Effector CD8-positive, alpha-beta T cell (primary cell): Measurements from ENCODE around the gene JAML.
"Not testable (repeated sequence)": the region's sequence is repeated elsewhere in the genome, so short reads cannot be mapped to it uniquely, and the experiment has no call there.

Experiments used
- DNase-seq: peaks from one replicate; lab custom pipeline; 2025; lab: John Stamatoyannopoulos, UW

JAML gene

DNA sequence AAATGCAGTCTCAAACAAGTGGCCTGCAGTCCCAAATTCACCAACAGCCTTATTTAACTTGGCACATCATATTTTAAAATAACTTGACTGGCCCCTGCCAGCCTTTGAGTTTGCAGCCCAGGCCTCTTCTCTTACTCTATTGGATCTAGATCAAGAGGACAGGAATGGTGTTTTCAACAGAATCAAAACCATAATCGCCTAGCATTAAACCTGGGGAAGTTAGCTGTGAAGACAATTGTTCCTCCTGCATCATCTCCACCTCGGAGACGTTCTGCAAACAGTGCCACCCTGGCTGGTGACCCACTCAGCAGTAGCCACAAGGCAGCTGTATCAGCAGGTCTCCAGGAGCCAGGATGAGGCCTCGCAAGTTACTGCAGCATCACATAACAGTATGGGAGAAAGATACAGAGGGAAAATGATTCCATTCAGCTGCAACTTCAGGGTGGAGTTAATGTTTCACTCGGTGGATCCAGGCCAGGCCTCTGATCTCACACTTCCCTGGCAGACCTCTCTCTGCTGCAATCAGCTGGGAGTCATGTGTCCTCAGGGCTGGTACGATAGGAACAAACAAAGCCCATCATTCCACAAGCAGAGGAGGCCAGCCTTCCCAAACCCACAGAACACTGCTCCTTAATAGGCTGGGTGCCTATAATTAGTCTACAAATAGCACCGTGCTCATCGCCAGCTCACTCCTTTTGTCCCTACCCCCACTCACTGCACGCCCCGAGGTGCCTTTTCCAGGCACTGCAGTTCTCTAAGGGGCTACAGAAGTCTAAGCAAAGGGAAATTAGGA, 29.8 kb downstream of the JAML start:
- DNase-seq, result no peak

DNA sequence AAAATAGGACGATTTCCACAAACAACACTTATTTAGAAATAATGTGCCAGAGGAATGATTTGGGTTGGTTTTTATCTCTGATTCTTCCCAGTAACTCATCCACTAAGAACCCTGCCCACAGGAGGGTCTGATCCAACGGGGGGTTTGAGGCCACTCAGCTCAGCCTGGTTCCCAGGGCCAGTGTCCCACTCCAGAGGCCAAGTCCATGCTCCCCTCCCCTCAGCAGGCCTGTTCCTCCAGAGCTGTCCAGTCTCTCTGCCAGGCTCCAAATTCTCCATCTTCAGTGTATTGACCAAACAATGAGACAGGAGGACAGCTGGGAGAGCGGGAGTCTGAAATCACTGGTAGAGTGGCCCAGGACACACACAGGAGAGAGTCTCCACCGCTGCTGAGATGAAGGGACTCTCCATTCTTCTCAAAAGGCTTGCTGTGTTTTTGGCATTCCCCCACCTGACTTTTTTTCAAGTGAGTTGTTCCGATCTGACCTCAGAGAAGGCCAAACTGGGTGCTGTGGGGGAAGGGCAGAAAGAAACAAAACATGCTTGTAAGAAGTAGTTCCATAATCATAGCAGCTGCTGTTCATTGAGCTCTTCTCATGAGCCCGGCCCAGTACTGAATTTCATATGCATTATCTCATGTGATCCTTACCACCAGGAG, 30.8 kb downstream of the JAML start:
- no peak for DNase-seq

DNA sequence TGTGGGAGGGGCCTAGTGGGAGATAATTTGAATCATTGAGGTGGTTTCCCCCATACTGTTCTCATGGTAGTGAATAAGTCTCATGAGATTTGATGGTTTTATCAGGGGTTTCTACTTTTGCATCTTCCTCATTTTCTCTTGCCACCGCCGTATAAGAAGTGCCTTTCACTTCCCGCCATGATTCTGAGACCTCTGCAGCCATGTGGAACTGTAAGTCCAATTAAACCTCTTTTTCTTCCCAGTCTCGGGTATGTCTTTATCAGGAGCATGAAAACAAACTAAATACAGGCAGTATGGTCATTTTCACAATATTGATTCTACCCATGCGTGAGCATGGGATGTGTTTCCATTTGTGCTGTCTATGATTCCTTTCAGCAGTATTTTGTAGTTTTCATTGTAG, 32.0 kb downstream of the JAML start:
- DNase-seq, result not testable (repeated sequence)

DNA sequence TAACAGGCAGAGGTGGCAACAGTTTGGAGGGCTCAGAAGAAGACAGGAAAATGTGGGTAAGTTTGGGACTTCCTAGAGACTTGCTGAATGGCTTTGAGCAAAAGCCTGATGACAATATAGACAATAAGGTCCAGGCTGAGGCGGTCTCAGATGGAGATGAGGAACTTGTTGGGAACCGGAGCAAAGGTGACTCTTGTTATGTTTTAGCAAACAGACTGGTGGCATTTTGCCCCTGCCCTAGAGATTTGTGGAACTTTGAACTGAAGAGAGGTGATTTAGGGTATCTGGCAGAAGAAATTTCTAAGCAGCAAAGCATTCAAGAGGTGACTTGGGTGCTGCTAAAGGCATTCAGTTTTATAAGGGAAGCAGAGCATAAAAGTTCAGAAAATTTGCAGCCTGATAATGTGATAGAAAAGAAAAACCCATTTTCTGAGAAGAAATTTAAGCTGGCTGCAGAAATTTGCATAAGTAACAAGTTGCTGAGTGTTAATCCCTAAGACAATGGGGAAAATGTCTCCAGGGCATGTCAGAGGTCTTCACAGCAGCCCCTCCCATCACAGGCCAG, 33.8 kb downstream of the JAML start:
- DNase-seq, result not testable (repeated sequence)

DNA sequence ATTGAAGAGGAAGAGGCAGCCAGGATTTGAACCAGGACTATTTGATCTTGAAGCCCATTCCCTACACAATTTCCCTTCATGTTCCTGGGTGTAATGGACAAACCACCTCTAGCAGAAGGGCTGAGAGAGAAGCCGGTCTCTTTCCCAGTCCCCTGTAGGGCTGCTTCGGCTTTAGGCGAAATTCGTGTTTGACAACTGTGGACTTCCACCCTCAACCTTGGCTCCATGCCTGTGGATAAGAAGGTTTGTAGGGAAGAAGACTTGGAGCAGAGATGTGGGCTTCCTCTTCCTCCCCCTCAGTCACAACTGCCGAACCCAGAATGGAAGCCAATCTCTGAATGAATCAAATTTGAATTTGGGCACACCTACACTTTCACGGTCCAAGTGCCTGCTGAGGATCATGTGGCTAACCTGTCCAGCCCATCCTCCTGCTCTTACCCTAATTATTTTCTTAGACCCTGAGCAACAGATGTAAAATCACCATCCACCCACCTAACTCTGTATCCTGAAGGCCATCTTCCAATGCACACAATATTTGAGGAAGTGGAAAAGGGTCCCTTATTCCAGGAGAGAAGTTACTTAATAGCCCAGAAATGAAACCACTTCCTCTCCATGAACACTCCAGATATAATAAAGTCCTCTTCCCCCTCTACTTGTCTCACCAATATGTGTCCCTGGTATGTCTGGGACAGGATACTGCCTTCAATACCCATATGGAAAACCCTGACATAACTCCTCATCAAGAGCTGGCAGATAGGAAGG, 38.3 kb downstream of the JAML start:
- DNase-seq, result no peak

DNA sequence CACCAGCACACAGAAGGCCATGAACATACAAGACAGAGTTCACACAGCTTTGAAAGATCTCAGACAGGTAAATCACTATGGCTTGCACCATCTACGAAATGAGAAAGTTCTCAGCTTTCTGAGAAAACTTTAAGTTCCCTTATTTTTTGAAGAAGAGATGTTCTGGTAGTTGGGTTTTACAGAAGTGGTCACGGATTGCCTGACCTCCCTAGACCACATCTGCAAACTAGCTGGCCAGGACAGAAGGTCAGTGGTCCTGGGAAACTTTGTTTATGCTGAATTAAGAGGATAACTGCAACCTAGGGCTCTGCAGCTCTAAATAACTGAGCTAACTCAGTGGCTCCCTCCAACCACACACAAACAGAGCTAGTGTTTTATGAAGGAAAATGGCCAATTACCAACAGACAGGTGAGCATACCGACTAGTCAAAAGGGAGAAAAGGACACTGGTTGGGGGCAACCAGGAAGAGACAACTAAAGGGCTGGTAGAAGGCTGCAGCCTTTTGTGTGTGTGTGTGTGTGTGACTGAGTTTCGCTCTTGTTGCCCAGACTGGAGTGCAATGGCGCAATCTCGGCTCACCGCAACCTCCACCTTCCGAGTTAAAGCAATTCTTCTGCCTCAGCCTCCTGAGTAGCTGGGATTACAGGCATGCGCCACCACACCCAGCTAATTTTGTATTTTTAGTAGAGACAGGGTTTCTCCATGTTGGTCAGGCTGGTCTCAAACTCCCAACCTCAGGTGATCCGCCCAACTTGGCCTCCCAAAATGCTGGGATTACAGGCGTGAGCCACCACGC, 39.8 kb downstream of the JAML start:
- no peak for DNase-seq

DNA sequence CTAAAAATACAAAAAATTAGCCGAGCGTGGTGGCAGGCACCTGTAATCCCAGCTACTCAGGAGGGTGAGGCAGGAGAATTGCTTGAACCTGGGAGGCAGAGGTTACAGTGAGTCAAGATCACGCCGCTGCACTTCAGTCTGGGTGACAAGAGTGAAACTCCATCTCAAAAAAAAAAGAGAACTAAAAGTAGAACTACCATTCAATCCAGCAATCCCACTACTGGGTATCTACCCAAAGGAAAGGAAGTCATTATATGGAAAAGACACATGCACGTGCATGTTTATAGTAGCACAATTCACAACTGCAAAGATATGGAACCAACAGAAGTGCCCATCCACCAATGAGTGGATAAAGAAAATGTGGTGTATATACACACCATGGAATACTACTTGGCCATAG, 41.1 kb downstream of the JAML start:
- not testable (repeated sequence) for DNase-seq

DNA sequence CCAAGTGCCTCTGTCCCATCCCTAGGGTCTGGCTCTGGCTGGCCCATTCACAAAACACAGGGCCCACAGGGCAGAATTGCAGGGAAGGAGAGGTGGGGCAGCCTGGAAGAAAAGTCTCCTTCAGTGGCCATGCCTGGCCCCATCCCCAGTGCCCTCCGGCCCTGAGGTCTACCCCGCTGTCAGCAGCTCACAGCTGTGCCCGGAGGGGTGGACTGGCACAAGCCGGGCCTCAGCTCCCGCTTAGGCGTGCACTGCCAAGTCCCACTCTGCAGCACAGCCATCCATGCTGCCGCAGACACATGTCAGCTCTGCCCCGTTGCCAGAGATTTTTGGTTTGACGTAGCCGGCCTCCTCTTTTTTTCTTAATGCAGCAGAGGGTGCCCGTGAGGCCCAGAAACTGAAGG, 44.5 kb downstream of the JAML start:
- DNase-seq, result no peak

DNA sequence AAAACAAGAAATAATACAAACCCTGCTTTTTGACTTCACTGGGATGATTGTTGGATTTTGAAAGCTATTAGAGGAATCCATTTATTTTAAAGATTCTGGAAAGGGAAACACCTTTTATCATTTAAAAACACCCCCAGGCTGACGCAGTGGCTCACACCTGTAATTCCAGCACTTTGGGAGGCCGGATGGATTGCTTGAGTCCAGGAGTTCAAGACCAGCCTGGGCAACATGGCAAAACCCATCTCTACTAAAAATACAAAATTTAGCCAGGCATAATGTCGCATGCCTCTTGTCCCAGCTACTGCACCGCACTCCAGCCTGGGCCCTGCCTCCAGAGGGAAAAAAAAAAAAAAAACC, 48.1 kb downstream of the JAML start:
- no peak for DNase-seq

DNA sequence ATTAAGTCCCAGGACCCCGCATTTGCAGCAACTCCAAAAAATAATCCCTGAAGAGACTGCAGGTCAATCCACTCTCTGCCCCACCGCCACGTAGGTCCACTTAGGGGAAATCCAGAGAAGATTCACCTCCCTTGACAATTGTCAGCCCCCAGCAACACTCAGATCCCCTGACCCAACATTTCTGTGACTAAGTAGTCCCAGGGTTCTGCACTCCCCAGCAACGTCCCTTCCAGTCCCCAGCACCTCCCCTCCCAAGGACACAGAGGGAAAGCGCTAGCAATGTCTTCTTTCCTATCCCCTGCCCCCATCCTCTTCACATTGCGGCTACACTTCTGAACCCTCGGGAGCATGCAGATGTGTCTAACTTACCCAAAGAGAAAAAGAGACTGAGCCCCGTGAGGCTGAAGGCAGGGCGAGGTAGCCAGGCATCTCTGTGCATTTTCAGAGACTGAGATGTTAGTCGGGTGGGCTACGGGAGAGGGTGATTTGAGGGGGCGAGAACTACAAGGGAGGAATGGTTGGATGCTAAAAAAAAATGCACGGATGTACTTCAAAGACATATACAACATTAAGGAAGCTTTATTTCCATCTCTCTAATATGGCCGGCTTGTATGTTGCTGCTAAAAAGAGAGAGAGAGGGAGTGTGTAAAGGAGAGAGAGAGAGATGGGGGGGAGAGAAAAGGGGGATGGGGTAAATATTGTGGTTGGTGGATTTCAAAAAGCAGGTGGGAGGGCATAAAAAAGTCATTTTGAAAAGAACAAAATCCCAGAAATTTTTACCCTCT, 48.6 kb downstream of the JAML start, which contains the start of gene SCN2B:
SCN2B (minus strand) TSS at position 647 of the 785 bp plus-strand sequence; CDS start at position 439, 208 bp downstream.
- DNase-seq, result no peak

DNA sequence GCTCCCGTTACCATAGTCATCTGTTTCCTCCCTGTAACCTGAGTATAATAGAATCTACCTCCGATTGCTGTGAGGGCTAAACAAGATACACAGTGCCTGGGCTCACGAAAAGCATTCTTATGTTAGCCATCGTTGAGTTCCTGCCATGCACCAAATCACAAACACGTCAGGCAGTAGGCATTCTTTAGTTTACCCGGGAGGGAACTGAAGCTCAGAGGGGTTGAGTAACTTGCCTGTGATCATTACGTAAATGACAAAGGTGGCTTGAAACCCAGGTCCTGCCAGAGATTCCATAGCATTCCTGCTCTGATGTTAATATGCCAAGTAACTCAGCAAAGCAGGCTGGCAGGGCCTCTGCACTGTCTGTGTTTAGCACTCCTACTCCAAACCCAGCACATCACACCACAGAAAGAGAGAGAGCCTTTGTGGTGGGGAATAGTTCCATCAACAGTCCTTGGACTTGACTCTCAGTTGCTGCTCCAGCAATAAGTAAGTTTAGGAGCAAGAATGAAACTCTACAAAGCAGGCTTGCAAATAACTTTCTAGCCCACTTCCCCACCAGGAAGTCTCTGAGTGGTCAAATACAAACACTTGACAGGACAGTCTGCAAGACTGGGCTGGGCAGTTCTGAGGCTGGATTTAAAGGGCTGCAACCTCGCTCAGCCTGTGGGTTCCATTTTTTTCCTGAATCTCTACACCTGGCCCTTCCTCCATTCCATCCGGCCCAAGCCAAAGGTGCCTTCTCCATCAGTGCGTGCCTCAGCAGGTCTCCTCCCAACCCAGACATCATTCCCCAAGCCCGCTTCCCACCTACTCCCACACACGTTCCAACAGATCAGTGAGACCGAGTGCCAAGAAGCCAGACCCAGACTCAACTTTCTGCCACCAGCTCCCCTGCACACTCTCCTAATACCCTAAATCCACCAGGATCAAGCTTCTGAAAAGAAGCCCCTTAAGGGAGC, 49.5 kb downstream of the JAML start:
- no peak for DNase-seq

DNA sequence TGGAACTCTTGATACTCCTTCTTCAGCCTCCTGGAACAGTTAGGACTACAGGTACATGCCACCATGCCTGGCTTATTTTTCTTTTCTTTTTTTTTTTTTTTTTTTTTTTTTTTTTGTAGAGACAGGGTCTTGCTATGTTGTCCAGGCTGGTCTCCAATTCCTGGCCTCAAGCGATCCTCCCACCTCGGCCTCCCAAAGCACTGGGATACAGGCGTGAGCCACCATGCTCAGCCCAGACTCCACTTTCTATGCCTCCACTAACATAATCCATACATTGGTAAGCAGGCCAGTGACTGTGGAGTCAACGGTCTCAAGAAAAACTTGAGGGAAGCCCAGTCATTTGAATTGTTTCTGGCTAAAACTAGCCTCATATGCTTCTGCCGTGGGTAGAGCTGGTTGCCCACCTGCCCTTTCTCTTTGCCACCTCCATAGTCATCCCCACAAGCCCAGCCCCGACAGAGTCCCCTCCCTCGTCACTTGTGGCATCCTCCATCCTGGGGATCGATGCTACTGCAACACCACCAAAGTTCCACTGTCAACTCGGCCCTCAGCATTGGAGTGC, 50.7 kb downstream of the JAML start:
- no peak for DNase-seq

DNA sequence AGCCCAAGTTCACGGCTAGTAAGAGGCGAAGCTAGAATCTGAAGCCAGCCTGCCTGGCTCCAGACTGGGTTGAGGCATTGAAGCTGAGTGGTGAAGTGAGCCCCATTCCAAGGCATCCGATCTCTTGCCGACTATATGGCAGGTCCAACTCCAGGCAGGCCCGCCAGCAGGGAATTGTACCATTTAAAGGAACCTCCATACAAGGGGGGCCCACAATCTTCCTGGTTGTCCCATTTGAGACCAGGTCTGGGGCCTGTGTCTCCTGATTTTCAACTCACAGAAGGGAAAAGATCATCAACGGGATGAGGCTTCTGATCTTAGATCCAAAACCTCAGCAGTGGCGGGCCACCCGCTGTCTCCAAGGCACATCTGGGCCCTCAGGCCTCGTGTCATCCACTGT, 52.5 kb downstream of the JAML start:
- no peak for DNase-seq

DNA sequence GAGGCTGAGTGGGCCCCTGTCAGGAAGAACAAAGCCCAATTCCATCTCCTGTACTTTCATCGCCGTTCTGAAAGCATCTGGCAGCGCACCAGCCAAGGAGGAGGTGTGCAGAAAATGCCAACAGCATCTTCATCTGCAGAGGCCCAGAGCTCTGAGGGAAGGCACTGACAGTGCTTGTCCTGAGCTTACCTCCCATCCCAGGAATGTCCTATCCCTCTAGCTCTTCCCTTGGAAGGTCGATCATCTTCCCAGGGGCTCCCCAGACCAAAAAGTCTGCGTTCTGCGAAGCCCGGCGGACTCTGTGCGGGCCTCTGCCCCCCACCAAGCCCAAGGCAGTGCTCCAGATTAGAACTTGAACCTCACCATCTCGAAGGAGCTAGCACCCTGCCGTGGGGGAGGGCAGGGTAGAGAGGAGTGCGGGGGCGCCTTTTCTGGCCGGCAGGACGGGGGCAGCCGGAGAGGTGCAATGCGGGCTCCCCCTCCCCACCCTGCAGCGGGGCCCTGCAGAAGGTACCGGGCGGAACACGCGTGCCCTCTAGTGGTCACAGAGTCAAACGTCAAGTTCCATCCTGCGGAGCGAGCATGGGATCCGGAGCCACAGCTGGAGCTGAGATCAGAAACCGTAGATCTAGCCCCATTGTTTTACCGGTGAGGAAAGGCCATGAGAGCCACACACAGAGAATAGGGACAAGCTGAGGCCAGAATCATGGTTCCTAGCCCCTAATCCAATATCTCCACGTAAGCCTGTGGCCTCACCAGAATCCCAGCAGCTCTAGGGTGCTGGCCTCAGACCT, 53.3 kb downstream of the JAML start:
- DNase-seq, result peak; percentile 65

DNA sequence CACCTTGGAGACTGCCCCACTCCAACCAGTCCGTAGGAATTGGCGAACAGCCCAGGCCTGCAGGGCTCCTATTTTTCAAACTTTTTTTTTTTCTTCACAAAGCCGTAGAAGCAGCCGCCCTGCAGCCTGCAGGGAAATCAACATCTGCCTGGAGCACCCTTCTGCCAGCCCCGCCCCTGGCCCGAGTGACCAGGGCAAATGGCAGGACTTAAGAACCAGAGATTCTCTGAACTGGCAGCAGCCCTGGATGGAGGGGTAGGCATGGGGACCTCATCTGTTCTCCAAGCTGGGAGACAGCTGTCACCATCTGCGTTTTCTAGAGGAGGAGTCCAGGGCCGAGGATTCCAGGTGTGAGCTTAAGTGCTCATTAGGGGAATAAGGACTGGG, 53.9 kb downstream of the JAML start:
- no peak for DNase-seq

DNA sequence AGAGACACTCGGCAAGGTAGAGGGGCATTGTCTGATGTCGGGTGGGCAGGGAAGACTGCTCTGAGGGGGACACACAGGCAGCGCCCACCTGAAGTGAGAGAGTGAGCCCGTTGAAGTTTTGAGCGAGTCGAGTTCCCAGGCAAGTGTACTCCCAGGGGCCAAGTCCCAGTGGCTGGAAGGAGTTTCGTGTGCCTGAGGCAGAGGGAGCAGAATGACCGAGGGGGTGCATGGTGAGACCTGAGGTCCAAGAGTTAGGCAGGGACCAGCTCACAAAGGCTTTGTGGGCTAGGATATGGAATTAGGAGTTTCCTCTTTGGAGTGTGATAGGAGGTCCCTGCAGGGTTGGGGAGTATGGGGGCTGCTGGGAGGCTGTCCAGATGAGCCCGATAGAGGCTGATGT, 54.6 kb downstream of the JAML start:
- no peak for DNase-seq

DNA sequence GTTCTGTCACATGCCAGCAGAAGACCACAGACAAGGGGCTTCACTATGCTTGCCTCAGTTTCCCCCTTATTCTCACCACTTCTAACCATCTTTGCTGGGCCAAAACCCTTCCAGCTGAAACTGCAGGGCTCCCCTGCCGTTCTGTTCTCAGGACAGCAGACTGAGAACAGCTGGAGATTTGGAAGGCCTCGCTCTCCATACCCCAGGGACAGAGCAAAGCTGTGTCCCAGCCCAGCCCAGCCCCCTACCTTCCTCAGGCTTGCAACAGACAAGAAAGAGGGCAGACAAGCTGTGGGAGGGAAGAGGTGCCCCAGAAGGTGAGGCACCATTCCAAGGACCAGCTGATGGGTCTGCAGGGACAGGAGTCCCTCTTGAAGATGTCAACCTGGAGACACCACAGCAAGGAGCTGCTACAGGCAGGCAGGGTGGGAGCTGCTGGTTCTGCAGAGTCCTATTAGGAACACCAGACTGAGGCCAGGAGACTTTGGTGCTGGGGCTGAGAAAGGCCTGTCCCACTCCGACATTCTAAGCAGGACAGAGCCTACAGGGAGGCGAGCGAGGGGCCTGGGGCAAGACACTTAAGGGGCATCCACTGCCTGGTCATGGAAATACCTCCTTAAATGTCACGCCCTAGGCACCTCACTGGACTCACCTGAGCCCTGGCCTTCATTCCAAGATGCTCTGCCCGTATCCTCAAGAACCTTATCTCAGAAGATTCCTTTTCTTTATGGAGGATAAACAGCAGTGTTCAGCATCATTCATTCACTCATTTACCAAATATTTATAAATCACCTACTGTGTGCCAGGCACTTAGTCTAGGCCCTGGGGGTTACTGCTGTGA, 55.3 kb downstream of the JAML start:
- no peak for DNase-seq

DNA sequence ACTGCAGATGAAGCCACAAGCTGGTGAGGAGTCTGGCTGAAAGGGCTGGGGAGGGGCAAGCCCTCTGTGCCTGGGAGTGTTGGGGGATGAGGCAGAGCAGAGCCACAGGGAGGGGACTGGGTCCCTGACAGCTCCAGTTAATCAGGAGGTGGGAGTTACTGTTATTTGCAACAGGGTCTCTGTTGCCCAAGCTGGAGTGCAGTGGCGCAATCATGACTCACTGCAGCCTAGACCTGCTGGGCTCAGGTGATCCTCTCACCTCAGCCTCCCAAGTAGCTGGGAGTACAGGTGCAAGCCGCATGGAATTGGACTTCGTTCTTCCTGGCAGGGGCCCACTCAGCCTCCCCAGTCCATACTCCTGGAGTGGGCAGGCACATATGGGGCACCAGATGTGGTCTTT, 56.1 kb downstream of the JAML start:
- no peak for DNase-seq
